ENCODE results near the gene MOB4.

DNA sequence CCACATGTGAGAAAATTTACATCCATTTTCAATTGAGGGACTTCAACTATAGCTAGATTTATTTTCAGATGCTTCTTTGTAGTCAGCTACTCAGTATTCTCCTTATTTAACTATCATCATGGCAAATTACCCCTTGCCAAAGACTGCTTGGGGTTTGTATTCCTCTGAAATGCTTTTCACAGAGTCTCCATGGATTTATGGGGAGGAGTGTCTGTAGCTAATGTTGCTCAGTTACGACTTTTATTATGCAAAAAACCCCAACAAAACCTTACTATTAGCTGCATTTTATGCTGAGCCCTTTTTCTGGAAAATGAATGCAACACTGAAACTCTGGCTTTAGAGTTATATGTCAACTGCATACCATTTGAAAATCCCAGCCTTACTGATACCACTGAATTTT, 80.9 kb downstream of the MOB4 start:
- TF ChIP-seq CTCF (IDR thresholded peaks at IDR 0.05) (no peak), POLR2A (IDR thresholded peaks at IDR 0.05) (no peak)

Data from esophagus squamous epithelium (tissue), 4 donors.